HEK293 (cell line): ENCODE data around the gene GNG3.
"Not testable (repeated sequence)": the region's sequence is repeated elsewhere in the genome, so short reads cannot be mapped to it uniquely, and the experiment has no call there.

Experiments used
- CTCF ChIA-PET: fragments of 350-600 bp; formaldehyde crosslinking; extraction: SDS; loops from one replicate; lab custom pipeline; 2021; ENCODE audit warnings: antibody characterized with exemption; lab: Yijun Ruan, JAX
- POLR2A ChIA-PET: fragments of 300-600 bp; formaldehyde crosslinking; extraction: SDS; loops from one replicate; lab custom pipeline; 2020; ENCODE audit warnings: antibody characterized with exemption, inconsistent platforms; lab: Yijun Ruan, JAX
- H3K27ac ChIP-seq: fragments of 200-500 bp; sonication (Bioruptor generic); 2 replicates; pipeline ENCODE4 v1.5.1; 2014; ENCODE audit warnings: low read depth, low read length, control low read depth, inconsistent platforms; ENCODE audit errors: extremely low read depth
- H3K36me3 ChIP-seq, 2 experiments: fragments of 200-500 bp in 1 of 2; sonication (Bioruptor generic) in 1 of 2; 1 replicate in 1 of 2; 2 replicates in 1 of 2; pipeline ENCODE4 v1.5.1; 2014 to 2017; ENCODE audit warnings: inconsistent platforms in 2 of 2, low read length in 2 of 2; ENCODE audit not compliant: control insufficient read depth in 2 of 2, insufficient read depth in 1 of 2
- H3K4me1 ChIP-seq: fragments of 200-500 bp; sonication (Bioruptor generic); 2 replicates; pipeline ENCODE4 v1.5.1; 2014; ENCODE audit warnings: mild to moderate bottlenecking, low read length, inconsistent platforms; ENCODE audit not compliant: control insufficient read depth, insufficient read depth
- H3K4me3 ChIP-seq: 2 replicates; pipeline ENCODE4 v1.5.1; 2011; ENCODE audit warnings: low read depth, mild to moderate bottlenecking, control low read depth, low read length, moderate library complexity
- H3K9me3 ChIP-seq: fragments of 200-500 bp; sonication (Bioruptor generic); 2 replicates; pipeline ENCODE4 v1.5.1; 2014; ENCODE audit warnings: low read depth, low read length, inconsistent platforms; ENCODE audit not compliant: control insufficient read depth, insufficient read depth
- BCL11A ChIP-seq: fragments of 450-650 bp; formaldehyde crosslinking; IDR thresholded peaks from 2 replicates; pipeline ENCODE4 v1.5.1; 2016; ENCODE audit warnings: low read depth, missing biosample characterization, missing genetic modification characterization
- CTCF ChIP-seq: fragments of 450-650 bp; formaldehyde crosslinking; IDR thresholded peaks from 2 replicates; pipeline ENCODE4 v1.5.1; 2016; ENCODE audit warnings: missing biosample characterization, missing genetic modification characterization
- KLF10 ChIP-seq: fragments of 450-650 bp; IDR thresholded peaks from 2 replicates; pipeline ENCODE4 v1.5.1; 2018; ENCODE audit warnings: missing biosample characterization, mild to moderate bottlenecking, missing genetic modification characterization
- PRDM4 ChIP-seq: fragments of 450-650 bp; formaldehyde crosslinking; IDR thresholded peaks from 2 replicates; pipeline ENCODE4 v1.5.1; 2017; ENCODE audit warnings: missing biosample characterization, missing genetic modification characterization
- SCRT2 ChIP-seq: fragments of 450-650 bp; formaldehyde crosslinking; IDR thresholded peaks from 2 replicates; pipeline ENCODE4 v1.5.1; 2016; ENCODE audit warnings: missing biosample characterization, missing genetic modification characterization
- ZFHX2 ChIP-seq: fragments of 450-650 bp; formaldehyde crosslinking; conservative IDR thresholded peaks from 2 replicates; pipeline ENCODE4 v1.5.1; 2016; ENCODE audit warnings: missing biosample characterization, missing genetic modification characterization
- ZNF391 ChIP-seq: fragments of 450-650 bp; formaldehyde crosslinking; IDR thresholded peaks from 2 replicates; pipeline ENCODE4 v1.5.1; 2016; ENCODE audit warnings: low read depth, missing biosample characterization, missing genetic modification characterization, borderline replicate concordance
- ZNF404 ChIP-seq: fragments of 450-650 bp; formaldehyde crosslinking; IDR thresholded peaks from 2 replicates; pipeline ENCODE4 v1.5.1; 2017; ENCODE audit warnings: missing biosample characterization, missing genetic modification characterization
- ZNF561 ChIP-seq: fragments of 450-650 bp; IDR thresholded peaks from 2 replicates; pipeline ENCODE4 v1.5.1; 2018; ENCODE audit warnings: missing biosample characterization, missing genetic modification characterization, borderline replicate concordance
- ZNF596 ChIP-seq: fragments of 450-650 bp; IDR thresholded peaks from 2 replicates; pipeline ENCODE4 v1.5.0; 2018; ENCODE audit warnings: missing biosample characterization, mild to moderate bottlenecking, missing genetic modification characterization, moderate library complexity
- ZNF654 ChIP-seq: fragments of 450-650 bp; formaldehyde crosslinking; IDR thresholded peaks from 2 replicates; pipeline ENCODE4 v1.5.1; 2016; ENCODE audit warnings: low read depth, missing biosample characterization, missing genetic modification characterization
- TF ChIP-seq, protein P1 (sequence below): fragments of 450-650 bp; formaldehyde crosslinking; IDR thresholded peaks from 2 replicates; pipeline ENCODE4 v1.5.1; 2016; ENCODE audit warnings: missing biosample characterization, missing genetic modification characterization
- TF ChIP-seq, protein P2 (sequence below): fragments of 450-650 bp; formaldehyde crosslinking; IDR thresholded peaks from 2 replicates; pipeline ENCODE4 v1.5.1; 2017; ENCODE audit warnings: missing biosample characterization, missing genetic modification characterization
- TF ChIP-seq, protein P3 (sequence below): fragments of 450-650 bp; formaldehyde crosslinking; IDR thresholded peaks from 2 replicates; pipeline ENCODE4 v1.5.1; 2017; ENCODE audit warnings: missing biosample characterization, mild to moderate bottlenecking, missing genetic modification characterization, moderate library complexity
- TF ChIP-seq, protein P4 (sequence below): fragments of 450-650 bp; formaldehyde crosslinking; IDR thresholded peaks from 2 replicates; pipeline ENCODE4 v1.5.1; 2016; ENCODE audit warnings: missing biosample characterization, missing genetic modification characterization

The GNG3 gene

GRCh38 chr11:62689421-62690183 lies 17.9 kb upstream of the GNG3 start, which contains the start of gene LRRN4CL (continued):
- TF ChIP-seq, protein P1, sequence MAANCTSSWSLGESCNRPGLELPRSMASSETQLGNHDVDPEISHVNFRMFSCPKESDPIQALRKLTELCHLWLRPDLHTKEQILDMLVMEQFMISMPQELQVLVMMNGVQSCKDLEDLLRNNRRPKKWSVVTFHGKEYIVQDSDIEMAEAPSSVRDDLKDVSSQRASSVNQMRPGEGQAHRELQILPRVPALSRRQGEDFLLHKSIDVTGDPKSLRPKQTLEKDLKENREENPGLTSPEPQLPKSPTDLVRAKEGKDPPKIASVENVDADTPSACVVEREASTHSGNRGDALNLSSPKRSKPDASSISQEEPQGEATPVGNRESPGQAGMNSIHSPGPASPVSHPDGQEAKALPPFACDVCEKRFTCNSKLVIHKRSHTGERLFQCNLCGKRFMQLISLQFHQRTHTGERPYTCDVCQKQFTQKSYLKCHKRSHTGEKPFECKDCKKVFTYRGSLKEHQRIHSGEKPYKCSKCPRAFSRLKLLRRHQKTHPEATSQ (tag by site-specific recombination) = no peak
- TF ChIP-seq PRDM4 (tag by site-specific recombination) (no peak), ZNF404 (no peak), ZNF596 (tag by site-specific recombination) (no peak)
- TF ChIP-seq, protein P2, sequence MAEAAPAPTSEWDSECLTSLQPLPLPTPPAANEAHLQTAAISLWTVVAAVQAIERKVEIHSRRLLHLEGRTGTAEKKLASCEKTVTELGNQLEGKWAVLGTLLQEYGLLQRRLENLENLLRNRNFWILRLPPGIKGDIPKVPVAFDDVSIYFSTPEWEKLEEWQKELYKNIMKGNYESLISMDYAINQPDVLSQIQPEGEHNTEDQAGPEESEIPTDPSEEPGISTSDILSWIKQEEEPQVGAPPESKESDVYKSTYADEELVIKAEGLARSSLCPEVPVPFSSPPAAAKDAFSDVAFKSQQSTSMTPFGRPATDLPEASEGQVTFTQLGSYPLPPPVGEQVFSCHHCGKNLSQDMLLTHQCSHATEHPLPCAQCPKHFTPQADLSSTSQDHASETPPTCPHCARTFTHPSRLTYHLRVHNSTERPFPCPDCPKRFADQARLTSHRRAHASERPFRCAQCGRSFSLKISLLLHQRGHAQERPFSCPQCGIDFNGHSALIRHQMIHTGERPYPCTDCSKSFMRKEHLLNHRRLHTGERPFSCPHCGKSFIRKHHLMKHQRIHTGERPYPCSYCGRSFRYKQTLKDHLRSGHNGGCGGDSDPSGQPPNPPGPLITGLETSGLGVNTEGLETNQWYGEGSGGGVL (tag by site-specific recombination) = peak; percentile 65

- CTCF ChIA-PET = interaction anchor here (0.7 to 6.8 kb wide), 10 partner anchors 10 to 300 kb away, joined by 3 to 46 read pairs (median 8); partner anchors contain the start of genes LBHD1, TUT1 and UQCC3
These were observed 13.9 kb upstream of the GNG3 start for GRCh38 chr11:62693624-62694023.

GRCh38 chr11:62694455-62695167 lies 12.9 kb upstream of the GNG3 start:
- TF ChIP-seq KLF10 (tag by site-specific recombination) (no peak), SCRT2 (no peak), ZFHX2 (tag by site-specific recombination) (0 out of 2 replicates have a peak, but pooled peaks have one; percentile 10), ZNF561 (tag by site-specific recombination) (peak; percentile 59; the same call in 1 of the 2 replicates), CTCF (tag by site-specific recombination) (peak; percentile 11; the same call in 1 of the 2 replicates), ZNF391 (tag by site-specific recombination) (no peak), ZNF654 (tag by site-specific recombination) (peak; percentile 48), BCL11A (tag by site-specific recombination) (no peak)
- TF ChIP-seq, protein P3, sequence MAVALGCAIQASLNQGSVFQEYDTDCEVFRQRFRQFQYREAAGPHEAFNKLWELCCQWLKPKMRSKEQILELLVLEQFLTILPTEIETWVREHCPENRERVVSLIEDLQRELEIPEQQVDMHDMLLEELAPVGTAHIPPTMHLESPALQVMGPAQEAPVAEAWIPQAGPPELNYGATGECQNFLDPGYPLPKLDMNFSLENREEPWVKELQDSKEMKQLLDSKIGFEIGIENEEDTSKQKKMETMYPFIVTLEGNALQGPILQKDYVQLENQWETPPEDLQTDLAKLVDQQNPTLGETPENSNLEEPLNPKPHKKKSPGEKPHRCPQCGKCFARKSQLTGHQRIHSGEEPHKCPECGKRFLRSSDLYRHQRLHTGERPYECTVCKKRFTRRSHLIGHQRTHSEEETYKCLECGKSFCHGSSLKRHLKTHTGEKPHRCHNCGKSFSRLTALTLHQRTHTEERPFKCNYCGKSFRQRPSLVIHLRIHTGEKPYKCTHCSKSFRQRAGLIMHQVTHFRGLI (tag by site-specific recombination) = no peak
- TF ChIP-seq, protein P4, sequence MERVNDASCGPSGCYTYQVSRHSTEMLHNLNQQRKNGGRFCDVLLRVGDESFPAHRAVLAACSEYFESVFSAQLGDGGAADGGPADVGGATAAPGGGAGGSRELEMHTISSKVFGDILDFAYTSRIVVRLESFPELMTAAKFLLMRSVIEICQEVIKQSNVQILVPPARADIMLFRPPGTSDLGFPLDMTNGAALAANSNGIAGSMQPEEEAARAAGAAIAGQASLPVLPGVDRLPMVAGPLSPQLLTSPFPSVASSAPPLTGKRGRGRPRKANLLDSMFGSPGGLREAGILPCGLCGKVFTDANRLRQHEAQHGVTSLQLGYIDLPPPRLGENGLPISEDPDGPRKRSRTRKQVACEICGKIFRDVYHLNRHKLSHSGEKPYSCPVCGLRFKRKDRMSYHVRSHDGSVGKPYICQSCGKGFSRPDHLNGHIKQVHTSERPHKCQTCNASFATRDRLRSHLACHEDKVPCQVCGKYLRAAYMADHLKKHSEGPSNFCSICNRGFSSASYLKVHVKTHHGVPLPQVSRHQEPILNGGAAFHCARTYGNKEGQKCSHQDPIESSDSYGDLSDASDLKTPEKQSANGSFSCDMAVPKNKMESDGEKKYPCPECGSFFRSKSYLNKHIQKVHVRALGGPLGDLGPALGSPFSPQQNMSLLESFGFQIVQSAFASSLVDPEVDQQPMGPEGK = peak; percentile 25; the same call in 1 of the 2 replicates
- Histone ChIP-seq H3K4me3 (no peak overlapping the region), H3K9me3 (no peaks in the 10 kb centered on the region), H3K36me3 (peaks cover 16 to 69% of the 10 kb centered on the region in 2 experiments; a peak in 2 of 3 replicates), H3K4me1 (no peaks in the 10 kb centered on the region), H3K27ac (no peak overlapping the region)
- ChIA-PET POLR2A (interaction anchor here (0.6 to 1.7 kb wide), 8 partner anchors 12 to 103 kb away, joined by 3 to 12 read pairs (median 4); partner anchors contain the start of genes C11orf98, CSKMT, HNRNPUL2 and TUT1), CTCF (interaction anchor here (0.5 to 6.8 kb wide), 25 partner anchors 9 to 300 kb away, joined by 3 to 46 read pairs (median 3); partner anchors contain the start of genes C11orf98, CSKMT, LBHD1 and TUT1)

More at GRCh38 chr11:62693624-62694023, 13.9 kb upstream of the GNG3 start:
- POLR2A ChIA-PET = interaction anchor here (0.7 to 2.0 kb wide), 6 partner anchors 22 to 102 kb away, joined by 3 to 12 read pairs (median 6); partner anchors contain the start of genes C11orf98, CSKMT, HNRNPUL2 and TUT1
- not testable (repeated sequence) for H3K9me3 ChIP-seq, H3K4me3 ChIP-seq, H3K27ac ChIP-seq, H3K4me1 ChIP-seq
- H3K36me3 ChIP-seq = peaks cover 16 to 67% of the 10 kb centered on the region in 2 experiments; a peak in 2 of 3 replicates
